Stimulated activated CD8-positive, alpha-beta memory T cell treated with anti-CD3 and anti-CD28 coated beads, Interleukin-4, amount 100 ng/mL, for 4 hours (primary cell): ENCODE results near the gene TCP11L1.
A peak's percentile ranks its signal among the peaks of the same experiment; 100 is the strongest.

Experiments
- DNase-seq, 2 donors: peaks; one replicate each; pipeline ENCODE4 v3.0.0-alpha.2; 2020; ENCODE audit warnings: low read depth in 2 of 2, low spot score in 1 of 2

The TCP11L1 gene, protein sequence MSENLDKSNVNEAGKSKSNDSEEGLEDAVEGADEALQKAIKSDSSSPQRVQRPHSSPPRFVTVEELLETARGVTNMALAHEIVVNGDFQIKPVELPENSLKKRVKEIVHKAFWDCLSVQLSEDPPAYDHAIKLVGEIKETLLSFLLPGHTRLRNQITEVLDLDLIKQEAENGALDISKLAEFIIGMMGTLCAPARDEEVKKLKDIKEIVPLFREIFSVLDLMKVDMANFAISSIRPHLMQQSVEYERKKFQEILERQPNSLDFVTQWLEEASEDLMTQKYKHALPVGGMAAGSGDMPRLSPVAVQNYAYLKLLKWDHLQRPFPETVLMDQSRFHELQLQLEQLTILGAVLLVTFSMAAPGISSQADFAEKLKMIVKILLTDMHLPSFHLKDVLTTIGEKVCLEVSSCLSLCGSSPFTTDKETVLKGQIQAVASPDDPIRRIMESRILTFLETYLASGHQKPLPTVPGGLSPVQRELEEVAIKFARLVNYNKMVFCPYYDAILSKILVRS

DNA sequence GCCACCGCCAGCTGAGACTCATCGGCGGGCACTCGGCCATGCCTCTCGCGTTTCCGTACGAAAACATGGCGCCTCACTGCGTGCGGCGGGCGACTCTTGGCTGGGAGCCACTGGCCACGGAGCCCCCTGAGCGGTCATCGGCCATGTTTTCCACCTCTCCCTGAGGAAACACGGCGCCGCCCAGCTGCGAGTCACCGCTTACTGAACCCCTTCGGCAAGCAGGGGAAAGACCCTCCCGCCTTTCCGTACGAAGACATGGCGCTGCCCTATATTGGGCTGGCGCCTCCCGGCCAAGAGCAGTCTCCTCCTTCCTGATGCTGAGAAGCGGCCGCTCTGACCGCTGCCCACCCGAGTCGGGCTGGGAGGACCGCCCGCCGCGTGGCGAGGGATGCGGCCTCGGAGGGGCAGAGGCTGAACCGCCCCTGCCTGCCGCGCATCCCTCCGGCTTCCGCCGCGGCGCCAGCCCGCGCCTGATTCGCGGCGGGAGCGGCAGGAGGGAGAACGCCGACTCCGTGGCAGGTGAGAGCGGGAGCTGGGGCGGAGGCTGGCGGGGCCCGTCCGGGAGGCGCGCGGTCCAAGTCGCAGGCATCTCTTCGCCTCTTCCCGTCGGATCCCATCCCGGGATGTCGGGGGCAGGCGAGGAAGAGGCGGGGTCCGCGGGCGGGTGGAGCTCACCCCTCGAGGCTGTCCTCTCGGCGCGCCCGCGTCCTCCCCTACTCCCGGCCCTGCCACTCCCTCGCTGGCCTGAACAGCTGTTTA lies at the start of gene TCP11L1:
TCP11L1 (plus strand) TSS at position 299 of the 759 bp plus-strand sequence. CDS start 4,202 bp downstream, outside the sequence.
- DNase-seq, result peak; percentile 58 to 63

DNA sequence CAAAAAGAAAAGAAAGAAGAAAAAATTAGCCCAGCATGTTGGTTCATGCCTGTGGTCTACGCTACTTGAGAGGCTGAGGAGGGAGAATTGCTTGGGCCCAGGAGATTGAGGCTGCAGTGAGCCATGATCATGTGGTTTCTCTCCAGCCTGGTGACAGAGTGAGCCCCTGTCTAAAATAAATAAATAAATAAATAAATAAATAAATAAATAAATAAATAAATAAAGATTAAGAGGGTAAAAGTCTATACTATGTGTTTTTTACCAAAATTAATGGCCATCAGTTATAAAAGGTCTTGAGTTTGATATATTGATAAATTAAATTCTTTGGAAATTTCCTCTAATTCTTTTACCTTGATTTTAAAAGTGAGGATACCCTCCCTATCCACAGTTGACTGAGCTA lies 48.9 kb upstream of the TCP11L1 start:
- no peak for DNase-seq

DNA sequence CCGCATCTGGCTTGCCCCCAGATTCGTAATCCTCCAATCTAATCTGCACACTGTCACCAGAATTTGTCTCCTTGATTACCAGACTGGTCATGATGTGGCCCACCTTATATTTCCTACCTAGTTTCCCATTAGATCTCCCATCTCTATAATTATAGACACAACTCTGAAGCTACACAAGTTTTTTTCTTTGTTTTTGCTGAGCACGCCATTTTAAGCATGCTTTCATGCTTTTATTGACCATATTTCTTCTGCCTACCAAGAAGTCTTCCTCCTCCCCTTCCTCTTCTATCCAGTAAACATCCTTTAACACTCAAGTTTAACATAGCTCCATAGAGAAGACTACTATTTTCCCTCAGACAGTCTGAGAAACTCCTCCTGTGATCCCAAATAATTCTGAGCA lies 47.9 kb upstream of the TCP11L1 start:
- DNase-seq, result no peak

DNA sequence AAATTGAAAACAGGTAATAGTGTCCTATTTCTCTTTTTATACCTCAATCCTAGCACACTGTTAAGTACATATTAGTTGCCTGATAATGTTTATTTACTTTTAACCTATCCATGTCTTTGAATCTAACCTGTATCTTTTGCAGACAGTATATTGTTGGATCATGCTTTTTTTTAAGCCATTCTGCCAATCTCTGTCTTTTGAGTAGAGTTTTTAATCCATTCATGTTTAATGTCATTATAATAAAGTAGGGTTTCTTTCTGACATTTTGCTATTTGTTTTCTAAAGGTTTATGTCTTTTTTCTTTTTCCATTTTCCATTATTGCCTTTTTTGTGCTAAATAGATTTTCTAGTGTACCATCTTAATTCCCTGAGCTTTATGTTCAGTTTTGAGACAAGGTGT lies 47.5 kb upstream of the TCP11L1 start:
- no peak for DNase-seq

DNA sequence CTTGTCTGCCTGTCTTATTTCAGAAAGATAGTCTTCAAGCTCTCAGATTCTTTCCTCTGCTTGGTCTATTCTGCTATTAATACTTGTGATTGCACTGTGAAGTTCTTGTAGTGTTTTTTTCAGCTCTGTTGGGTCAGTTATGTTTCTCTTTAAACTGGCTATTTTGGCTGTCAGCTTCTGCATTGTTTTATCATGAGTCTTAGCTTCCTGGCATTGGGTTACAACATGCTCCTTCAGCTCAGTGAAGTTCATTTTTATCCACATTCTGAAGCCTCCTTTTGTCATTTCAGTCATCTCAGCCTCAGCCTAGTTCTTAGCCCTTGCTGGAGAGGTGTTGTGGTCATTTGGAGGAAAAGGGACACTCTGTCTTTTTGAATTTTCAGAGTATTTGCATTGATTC lies 39.2 kb upstream of the TCP11L1 start:
- DNase-seq, result no peak

DNA sequence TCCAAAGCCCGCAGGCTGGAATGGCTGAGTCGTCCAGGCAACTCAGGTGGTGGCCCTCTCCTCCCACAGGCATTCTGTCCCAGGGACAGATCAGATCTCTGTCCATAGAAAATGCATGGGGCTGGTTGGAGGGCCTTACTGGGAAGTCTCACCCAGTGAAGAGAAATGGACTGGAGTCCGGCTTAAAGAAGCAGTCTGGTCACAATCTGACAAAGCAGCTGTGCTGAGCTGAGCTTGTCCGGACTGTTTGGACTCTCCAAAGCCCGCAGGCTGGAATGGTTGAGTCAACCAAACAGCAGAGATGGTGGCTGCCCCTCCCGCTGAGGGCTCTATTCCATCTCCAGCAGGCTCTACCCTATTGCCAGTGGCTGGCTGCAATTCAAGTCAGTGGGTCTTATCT lies 38.1 kb upstream of the TCP11L1 start:
- DNase-seq, result no peak

DNA sequence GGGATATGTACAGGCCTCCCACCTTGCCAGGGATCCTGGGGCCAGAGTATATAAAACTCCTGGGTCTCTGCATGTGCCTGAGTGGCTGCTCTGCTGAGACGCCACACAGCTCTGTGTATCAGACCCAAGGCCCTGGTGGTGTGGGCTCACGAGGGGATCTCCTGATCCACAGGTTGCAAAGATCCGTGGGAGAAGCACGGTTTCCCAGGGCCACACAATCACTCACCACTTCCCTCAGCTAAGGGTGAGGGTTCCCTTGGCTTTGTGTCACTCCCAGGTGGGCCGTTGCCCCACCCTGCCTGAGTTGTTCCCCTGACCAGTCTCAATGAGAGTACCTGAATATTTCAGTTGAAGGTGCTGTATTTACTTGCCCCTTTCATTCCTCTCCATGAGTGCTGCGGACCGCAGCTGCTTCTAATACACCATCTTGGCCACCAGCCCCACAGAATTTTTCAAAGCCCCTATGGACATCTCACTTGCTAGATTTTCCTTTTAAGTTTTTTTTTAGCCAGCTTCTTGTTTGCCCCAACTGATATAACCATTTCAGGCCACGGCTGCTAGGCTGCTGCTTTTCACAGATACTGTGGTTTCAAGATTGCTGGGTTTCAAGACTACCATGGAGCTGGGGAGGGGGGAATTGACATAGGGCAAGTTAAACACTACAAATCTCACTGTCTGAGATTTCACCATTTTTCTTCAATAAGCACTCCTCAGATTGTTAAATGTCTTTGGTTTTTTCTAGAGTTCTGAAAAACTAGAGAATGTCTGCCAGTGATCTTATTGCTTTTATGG lies 37.4 kb upstream of the TCP11L1 start:
- no peak for DNase-seq

DNA sequence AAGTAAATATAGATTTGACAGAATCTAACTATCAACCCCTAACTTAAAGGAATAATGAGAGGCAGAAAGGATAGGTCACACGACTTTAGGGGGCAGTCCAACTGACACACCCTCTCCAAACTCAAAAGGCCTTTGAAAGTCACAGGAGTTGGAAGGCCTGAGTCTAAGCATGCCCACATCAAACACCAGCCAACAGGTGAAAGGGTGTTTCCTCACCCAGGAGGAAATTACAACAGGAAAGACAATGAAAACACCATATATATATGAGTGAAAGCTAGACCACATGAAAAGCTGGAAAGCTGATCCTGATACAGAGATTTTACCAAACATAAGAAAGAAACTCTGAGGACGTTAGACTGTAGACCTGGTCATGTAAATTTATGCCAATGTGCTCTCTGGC lies 34.2 kb upstream of the TCP11L1 start:
- no peak for DNase-seq

DNA sequence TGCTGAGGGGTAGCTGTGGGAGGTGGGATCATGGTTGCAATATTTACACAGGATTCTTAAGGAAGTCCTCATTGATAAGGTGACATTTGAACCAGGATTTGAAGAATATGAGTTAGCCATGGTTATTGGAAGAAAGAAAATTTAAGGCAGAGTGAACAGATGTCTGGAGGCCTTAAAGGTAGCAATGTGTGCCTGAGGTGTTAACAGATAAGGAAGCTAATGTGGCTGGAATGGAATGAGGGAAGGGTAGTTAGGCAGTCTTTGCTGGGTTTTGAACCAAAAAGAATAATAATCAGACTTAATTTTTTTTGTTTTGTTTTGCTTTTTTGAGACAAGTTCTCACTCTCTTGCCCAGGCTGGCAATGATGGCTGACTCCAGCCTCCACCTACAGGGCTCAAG lies 33.4 kb upstream of the TCP11L1 start:
- no peak for DNase-seq

DNA sequence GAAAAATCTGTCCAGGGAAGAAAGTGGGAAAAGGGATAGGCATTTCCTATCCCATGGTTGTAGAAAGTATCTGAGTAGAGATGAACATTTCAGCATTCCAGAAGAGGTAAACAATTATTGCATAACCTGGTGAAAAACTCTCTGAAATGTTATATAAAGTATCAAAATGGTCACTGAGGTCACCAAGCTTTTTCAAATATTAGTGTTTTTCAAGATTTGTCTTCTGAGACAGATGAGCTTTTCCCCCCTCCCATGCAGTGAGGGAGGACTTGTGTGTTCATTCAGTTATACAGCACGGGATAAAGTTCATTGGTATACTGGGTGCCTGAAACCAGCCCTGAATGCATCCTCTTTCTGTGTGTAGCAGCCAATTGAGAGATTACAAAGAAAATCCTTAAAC lies 25.6 kb upstream of the TCP11L1 start:
- DNase-seq, result no peak

DNA sequence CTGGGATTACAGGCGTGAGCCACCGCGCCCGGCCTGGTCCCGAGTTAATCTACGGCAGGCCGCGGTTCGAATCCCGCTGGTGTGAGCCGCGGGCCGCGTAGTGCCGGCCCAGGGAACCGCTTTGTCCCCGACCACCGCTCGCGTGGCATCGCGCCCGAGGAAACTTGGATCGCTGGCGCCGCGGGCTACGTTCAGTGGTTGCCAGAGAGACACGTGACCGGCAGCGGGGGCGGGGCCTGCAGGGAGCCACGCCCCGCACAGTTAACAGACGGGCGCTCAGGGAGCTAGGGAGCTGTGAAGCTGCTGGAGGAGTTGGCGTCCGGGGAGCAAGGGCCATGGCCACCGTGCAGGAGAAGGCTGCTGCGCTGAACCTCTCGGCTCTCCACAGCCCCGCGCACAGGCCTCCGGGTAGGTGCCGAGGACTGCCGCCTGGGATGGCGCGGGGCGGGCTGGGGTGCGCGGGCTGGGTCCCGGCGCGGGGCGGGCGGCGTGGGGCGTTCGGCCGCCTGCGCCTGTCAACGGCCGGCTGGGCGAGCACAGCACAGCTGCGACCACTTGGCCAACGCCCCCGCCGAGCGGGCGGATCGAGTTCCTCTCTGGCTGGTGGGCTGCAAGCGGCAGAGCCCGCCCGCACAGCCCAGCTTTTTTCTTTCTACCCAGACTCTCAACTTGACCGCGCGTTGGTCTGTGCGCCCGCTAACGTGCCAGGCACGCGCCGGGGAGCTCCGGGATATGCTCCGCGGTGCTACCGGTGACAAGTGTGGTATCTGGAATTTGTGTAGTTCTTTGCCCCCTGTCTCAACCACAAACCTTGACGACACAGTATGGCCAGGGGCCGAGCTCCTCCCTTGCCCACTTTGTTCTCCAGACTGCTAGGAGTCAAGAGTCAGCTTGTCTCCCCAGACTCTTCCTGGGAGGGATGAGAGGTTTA lies 23.5 kb upstream of the TCP11L1 start, which contains the start of gene DEPDC7:
DEPDC7 (plus strand) TSS at position 258 of the 931 bp plus-strand sequence; CDS start at position 336, 78 bp downstream.
- DNase-seq, result peak; percentile 56 to 63

DNA sequence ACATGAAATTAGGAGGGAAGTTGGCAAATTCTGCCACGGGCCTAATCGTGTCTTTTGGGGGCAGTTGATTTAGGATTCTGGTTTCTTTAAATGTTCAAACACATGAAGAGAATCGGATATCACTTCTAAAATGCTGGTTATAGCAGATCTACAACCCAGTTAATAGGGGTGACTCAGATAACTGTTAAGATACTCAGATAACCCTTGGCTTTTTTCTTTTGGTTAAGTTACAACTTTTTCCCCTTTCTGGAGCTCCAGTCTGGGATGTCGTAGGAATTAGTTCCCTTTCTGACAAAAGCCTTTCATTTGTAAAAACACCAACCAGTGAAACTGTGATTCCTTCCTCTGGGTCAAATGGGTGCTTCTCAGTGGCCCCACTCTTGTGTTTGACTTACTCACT lies 22.7 kb upstream of the TCP11L1 start:
- no peak for DNase-seq

DNA sequence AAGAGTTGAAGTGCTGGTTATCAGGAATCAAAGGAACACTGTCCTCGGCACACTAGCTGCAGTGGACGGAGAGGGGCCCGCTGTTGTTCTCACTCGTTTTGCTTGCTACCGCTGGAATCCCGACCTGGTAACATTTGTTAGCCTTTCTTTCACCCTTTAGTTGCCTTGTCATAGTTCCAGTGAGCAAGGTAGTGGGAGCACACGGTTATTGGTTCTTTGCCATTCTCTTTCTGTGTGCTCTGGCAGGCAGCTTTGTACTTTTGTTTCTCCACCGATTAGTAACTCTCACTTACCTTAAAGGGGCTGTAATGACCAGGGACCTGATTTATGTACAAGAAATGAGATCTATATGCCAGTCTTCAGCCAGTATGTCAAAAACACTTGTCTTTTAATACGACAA lies 21.9 kb upstream of the TCP11L1 start:
- DNase-seq, result no peak

DNA sequence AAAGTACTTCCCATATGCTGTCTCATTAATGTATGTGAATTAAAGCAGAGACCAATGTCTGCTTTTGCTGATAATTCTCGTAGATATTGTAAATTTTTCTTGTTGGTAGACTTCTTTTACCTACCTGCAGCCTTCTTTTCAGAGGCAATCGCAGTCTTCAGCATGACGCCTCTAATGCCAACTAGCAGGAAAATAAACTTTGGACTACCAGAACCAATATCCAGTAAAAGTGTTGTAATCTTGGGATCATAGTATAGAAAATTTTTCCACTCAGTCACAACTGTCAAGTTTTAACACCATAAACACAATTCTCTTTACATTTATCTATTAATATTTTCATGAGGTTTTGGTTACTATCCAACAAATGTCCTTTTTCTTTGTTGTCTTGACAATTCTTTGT lies 21.4 kb upstream of the TCP11L1 start:
- no peak for DNase-seq

DNA sequence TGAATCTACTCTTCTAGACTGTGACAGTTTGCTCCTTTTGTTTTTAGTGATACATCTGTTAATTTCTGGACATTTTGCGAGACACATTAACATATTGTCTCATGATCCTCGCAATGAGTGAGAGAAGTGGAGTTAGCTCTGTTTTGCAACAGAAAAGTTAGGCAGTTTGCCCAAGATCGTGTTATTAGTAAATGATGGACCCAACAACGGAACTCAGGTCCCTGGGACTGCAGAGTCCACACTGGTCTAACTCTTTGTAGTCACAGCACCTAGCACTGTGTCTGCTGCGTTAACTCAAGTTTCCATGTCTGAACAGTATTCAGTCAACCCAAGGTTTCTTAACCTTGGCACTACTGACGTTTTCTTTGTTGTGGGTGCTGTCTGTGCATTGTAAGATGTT lies 20.5 kb upstream of the TCP11L1 start:
- DNase-seq, result no peak

DNA sequence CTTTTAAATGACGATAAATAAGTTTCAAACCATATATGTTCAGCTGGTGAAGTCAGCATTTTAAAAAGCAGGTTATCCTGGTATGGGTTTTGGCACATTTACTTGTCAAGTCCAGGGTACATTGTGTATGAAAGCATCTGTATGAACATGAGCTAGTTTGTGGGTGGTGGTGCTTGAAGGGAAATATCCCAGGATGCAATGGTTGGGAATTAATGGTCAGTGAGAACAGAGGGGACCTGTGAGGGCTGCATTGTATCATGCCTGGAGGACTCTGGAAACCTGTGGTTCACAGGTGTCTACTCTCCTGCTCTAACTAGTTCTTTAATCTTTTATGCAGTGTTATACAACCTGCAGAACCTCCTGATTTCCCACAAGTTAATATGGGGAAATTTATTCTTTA lies 17.9 kb upstream of the TCP11L1 start:
- DNase-seq, result no peak

DNA sequence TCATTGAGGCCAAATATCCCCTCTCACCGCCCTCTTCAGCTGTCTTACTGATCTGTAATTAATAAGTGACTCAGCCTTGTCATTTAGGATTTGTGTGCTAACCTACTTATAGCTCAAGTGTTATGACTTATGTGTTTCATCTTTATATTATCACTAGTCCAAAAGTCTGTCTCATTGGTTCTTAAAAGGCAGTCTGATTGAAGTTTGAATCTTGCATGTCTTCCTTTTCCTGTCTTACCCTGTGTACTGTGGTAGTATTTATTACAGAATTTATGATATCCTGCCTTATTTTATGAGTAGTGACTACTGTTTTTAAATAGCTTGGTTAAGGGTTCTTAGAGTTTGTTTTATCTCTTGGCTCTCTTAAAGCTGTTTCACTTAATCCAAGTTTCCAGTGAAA lies 17.4 kb upstream of the TCP11L1 start:
- DNase-seq, result no peak

DNA sequence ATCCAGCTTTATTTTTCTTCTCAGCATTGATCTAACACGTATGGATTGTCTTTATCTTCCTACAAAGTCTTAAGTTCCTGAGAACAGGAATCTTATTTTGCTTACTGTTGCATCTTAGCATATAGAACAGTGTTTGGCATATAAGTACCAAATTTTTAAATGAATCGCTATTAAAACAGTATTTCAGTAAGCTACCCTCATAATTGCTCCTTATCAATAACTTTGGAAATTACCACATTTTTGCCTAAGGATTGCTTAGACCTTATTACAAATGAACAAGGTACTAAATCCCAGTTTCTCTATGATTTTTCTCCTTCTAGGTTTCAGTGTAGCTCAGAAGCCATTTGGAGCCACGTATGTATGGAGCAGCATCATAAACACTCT lies 14.0 kb upstream of the TCP11L1 start:
- DNase-seq, result no peak

DNA sequence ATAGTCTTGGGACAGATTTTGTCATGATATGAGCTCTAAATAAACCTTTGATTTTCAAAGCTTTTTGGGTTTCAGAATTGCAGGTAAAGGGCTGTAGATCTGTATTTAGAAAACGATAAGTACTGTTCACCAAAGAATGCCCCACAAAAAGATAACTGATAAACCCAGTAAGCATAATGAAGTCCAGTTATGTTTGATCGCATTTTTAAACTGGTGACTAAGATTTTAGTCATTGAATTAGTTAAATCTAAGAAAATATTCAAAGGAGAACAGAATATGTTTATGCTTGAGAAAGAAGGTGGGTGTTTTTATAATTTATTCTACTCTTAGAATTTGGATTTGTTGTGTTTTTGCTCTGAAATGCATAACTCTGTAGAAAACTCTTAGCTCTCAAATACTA lies 12.1 kb upstream of the TCP11L1 start:
- no peak for DNase-seq

DNA sequence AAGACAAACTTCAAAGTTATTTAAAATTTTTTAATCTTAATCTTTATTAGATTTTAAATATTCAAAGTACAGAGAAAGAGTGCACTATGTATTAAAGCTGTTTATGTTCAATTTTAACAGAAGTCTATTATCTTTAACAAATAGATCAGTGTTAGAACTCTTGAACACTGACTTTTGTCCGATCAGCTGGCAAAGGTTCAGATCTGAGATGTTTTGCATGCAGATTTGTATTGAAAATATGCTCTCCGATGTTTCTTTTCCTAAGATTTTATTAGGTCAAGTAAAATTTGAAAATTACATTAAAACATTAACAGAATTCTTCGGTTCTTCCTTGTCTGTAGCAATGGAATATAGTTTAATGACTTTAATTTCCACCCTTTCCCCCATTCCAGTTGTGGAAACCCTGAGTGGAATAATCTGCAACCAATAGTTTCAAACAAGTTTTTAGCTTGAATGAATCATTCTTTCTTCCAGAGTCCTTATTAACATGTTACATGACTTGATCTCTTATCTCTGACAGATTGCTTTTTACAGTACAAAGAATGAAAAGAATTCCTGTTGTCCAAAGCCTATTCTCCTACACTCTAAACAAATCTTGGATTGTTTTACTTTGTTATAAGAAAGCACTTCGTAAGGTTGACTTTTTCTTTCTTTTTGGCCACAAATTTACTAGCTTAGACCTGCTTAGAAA lies 11.4 kb upstream of the TCP11L1 start:
- DNase-seq, result no peak
